Measurements from ENCODE around the gene RNF114.

GRCh38 chr20:49919009-49919408 lies 17.2 kb upstream of the RNF114 start:
- no peak for TF ChIP-seq GATA2 (IDR thresholded peaks at IDR 0.05; ENCODE audit: low read depth, low read length)
- TF ChIP-seq GATA3 (IDR thresholded peaks at IDR 0.05; ENCODE audit: low read depth, low read length): no peak

Data from SH-SY5Y (cell line).